Activated T-cell treated with anti-CD3 and anti-CD28 coated beads for 48 hours (primary cell): ENCODE data around the gene RAB13.

Source experiments
- DNase-seq: peaks from one replicate; pipeline ENCODE4 v3.0.0-alpha.2; 2020; ENCODE audit warnings: low read depth

RAB13 gene

DNA sequence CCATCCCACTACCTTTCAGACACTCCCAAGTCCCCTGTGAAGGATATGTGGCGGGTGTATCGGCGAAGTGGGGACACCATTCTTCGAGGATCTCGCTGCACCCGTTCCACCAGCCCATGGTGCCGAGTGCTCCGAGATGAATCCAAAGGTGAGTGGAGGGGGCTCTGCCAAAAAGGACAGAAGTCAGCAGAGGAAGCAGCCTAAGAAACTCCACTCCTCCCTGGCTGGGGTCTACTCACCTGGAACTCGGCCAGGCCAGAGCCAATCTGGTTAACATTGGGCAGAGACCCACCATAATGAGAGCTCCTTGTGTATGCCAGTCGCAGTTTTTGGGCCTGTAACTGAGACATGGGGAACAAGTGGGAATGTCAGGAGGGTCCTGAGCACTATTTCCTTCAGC, 31.3 kb downstream of the RAB13 start:
- no peak for DNase-seq

DNA sequence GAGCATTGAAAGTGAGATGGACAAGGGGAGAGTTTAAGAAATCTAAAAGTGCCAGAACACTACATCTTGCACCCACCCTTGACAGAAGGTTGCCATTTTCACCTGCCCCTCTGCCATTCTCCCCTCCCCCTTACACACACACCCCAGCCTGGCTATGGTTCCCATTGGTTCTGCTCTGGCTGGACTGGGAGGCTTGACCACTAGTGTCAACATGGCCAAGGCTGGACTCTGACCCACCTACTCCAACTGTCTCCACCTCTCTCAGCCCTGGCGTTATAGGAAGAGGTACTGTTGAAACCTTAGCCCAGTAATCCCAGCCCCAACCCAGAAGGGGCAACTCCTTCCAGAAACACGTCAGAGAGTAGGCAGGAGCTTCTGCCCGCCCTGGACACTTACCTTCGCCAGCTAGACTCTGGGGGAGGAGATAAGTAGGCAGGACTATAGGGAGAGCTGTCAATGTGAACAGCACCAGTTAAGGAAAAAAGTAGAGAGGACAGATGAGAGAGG, 32.2 kb downstream of the RAB13 start:
- no peak for DNase-seq

DNA sequence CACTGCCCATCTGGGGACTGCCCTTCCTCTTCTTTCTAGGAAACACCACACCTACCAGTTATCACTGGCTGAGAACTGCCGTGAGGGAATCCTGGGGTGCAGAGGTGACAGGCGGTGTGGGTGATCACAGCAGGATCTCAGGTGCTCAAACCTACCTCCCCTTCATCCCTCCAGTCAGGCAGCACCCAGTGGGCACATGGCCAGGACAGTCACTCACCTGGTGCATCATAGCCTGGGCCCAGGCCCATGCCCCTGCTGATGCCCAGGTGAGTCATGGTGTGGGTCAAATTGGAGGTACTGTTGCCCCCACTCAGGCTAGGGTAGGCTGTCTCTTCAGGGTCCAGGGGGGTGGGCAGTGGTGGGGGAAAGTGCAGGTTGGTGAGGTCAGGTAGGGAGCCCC, 34.3 kb downstream of the RAB13 start:
- no peak for DNase-seq

DNA sequence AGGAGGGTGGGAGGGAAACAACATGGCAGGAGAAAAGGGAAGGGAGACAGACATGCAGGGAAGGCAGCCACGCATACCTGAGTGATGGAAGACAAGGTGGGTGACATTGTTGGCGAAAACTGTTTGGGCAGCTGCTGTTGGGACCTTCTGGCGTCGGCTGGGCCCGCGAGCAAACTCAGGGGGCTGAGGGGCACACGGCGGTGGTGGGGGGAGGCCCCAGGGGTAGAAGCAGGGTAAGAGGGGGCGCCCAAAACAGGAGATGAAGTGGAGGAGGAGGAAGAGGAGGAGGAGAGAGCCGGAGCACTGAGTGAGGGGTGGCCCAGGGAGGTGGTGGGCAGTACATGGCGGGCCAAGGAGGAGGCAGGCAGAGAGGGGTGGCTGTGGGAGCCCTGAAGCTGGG, 35.0 kb downstream of the RAB13 start:
- no peak for DNase-seq

DNA sequence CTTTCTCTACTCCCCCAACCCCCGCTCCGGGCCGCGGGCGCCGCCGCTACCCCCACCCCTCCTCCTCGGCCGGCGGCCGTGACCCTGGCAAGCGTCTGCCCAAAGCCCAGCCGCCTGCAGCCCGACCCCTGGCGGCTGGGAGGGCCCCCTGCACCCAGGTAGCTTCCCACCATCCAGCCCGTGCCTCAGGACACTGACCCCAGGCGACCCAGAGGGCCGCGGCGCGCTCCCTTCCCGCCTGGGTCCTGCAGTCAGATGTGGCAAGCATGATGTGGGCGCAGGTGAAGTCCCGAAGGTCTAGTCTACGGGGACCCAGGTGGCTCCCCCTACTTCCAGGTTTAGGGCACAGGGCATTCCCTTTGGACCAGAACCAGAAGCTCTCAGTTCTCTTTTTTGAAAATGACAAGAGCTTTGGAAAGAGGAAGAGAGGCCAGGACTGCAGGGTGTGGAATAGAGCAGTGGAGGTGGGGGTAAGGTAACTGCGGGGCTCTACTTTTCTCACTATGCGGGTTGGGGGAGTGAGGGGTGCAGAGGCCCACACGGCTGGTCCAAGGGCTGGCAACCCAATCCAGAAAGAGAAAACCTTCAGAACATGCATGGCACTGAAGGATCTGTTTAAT, 39.4 kb downstream of the RAB13 start, which contains the start of gene DENND4B:
Gene DENND4B, minus strand, starts transcription at position 97 of the 620 bp plus-strand sequence. CDS start 2,344 bp downstream, outside the sequence.
- DNase-seq, result peak; percentile 71

DNA sequence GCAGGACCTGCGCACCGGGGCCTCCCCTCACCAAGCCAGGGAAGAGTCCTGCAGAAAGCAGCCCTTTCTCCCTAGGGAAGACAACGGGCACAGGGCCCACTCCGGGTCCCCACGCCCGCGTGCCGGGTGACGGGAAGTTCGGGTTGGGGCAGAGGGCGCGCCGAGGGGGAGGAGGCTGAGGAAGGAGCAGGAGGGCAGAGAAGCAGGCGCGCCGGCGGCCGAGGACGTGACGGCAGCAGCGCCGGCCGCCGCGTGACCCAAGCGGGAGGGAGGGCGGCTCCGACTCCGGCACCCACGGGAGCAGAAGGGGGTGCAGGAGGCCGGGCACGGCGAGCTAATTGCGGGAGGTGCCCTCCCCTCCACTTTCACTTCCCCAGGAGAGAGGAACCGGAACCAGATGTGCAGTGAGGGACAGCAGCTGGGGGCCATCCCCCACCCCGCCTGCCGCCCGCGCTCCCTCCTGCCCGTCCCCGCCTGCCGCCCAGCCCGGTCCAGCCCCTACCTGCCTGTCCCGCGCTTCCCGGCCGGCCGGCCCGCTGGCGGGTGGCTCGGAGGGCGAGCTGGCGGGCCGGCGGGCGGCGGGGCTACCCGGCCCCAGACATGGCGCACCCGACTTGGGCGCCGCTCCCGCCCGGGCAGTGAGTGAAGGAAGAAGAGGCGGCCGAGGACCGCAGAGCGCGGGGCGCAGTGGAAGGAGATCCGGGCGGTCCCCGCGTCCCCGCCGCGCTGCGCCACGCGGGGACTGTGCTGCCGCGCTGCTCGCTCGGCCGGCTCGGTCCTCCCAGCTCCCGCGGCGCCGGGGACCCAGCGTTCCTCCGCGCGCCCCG, 40.1 kb downstream of the RAB13 start:
- peak; percentile 74 for DNase-seq

DNA sequence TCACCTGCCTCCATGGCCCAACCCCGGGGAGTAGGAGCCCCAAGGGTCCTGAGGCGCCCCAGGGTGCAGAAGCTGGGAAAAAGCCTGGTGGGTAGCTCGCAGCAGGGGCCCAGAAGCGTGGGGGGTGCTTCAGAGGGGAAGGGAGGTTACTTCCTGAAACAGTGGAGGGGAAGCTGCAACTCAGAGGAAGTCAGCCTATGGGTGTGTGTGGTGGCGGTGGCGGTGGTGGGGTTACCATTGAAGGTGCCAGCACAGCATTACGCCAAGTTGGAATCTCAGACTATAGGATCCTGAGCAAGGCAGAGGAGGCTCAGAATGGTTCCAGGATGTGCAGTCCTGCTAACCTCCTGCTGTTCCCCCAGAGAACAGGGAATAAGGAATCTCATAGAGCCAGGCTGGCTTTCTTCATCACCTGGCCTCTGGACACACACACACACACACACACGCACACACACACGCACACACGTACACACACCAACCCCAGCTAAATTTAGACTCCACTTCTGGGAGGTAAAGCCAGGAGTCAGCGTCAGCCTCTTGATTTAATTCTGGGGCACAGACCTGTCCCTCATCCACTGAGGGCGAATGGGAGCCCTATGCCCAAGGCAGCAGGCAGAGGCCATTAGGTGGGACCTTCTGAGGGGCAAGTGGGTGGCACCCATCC, 40.9 kb downstream of the RAB13 start:
- DNase-seq, result peak; percentile 69

DNA sequence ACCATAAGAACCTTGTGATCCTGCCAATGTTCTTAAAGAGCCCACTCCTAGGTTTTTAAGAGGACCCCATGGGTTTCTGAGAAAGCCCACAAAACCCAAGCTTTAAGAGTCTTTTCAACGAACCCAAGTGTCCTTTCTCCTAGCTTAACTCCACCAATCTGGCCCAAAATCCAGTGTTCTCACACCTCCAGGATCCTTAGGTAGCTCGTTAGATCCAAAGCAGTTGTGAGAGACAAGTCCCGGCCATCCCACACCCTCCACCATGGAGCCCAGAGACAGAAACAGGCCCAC, 41.4 kb downstream of the RAB13 start:
- no peak for DNase-seq

DNA sequence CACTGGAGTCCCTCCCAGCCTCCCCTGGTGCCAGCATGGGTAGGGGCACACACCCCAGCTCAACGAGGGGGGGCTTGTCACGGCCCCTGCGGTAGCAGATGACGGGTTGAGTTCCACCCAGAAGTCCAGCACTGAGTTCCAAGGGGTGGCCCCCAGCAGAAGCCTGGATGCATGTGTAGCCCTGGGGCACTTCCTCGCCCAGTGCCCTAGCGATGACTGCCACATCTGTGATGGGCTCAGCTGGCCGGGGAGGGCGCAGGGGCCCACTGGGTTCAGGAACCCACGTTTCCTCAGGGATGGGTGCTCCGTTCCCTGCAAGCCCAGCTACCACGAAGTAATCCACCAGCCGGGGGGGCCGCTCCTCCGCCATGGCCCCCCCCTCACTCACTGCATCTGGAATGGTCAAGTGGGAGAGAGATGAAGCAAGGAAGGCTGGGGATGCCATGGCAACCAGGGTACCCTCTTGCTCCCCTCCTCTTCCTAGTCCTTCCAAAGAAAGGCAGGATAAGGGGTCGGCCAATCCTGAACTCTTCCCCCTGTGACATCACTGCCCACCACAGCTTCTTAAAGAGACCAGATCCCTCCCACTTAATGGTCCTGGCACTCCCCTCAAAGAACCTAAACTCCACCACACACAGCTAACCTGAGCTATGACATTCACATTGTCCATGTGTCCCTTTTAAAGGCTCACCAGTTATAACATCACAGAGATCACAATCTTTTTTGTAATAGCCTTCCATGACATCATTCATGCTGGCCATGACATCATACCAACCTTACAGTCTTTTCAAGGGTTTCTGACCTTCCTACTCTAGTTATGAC, 41.9 kb downstream of the RAB13 start:
- no peak for DNase-seq

DNA sequence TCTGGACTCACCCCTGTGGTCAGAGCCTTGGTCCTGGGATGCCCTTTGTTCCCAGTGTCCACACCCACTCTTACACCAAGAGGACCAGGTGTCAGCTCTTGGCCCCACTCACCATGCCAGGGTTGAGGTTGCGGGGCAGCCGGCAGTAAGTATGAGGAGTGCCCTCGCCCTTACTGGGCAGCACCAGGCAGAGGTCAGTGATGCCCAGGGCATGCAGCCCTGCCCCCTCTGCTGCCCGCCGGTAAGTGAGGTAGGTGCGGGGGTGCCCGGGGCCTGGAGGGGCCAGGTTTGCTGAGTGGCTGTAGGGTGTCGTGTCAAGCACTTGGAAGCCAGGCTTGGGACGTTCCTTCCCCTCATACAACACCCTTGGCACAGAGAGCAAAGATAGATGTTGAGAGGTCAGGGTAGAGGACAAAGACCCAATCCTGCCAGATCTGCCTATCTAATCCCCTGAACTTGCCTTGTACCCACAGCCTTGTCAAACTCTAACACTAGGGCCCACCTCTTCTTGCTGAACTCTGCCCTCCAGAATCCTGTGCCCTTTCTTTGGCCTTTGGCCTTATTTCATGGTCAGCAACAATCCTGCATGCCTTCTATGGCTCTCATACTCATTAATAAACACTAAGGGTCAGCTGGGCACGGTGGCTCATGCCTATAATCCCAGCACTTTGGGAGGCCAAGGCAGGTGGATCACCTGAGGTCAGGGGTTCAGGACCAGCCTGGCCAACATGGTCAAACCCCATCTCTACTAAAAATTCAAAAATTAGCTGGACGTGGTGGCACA, 43.2 kb downstream of the RAB13 start:
- DNase-seq, result no peak

DNA sequence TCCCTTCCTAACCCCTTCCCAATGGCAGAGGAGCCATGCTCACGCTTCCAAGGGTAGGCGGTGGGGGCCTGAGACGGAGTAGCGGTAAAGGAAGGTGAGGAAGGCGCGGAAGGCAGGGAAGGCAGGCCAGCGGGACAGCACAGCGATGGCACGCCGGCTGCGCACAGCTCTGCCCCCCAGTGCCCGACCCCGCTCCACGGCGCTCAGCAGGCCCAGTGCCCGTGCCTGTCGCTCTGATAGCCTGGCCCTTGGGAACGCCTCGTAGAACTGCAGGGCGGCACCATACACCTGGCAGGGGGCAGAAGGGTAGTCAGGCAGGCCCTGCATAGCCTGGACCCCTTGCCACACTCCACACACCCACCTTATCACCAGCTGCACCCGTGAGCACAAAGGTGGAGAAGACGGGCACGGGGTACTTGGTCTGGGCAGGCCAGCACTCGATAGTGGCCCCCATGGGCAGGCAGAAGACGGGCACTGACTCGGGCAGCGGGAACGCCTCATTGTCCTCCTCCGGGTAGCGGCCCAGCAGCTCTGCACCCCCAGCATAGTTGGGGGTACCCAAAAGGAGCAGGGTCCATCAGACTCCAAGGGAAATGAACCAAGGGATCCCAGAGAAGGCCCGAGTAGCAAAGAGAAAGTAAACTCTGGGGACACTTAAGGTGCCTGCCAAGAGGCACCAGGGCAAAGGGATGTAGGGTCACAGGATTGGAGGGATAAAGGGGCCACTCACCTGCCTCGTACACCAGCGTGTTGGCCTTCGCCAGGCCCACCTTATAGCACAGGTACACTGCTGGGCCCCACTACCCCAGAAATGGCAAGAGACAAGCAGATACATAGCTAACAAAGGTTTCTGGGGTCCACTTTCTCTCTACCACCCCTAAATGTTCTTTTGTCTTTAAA, 44.1 kb downstream of the RAB13 start:
- no peak for DNase-seq

DNA sequence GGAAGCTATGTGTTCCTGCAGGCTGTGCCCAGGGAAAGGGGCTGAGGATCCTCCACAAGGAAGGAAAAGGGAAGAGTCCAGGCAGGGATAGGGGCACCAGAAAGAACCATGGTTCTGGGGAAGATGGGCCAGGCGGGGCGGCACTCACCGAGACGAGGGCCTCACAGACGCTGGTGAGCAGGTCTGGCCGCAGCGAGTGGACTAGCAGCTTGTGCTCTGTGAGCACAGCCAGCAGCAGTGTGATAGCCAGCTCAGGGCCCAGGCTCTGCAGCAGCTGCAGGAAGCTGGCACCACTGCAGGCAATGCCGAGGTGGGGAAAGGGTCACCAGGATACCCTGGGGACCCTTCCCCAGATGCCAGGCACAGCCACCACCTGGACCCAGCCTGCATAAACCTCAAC, 45.4 kb downstream of the RAB13 start:
- DNase-seq, result no peak

DNA sequence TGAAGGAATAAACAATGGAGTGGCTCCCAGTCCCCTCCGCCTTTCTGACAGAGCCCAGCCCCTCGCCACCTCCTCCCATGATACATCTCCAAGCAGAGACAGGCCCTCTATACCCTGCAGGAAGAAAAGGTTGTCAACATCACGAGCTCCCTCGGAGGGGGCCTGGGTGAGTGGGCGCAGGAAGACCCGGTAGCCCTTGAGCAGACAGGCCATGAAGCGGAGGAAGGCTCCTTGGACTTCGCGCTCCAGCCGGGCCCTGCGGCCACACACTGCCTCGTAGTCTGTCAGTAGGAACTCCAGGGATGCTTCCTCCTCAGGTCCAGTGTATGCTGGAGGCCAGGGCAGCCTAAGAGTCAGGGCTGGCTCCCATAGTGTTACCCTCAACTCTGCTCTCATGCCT, 46.7 kb downstream of the RAB13 start:
- no peak for DNase-seq

DNA sequence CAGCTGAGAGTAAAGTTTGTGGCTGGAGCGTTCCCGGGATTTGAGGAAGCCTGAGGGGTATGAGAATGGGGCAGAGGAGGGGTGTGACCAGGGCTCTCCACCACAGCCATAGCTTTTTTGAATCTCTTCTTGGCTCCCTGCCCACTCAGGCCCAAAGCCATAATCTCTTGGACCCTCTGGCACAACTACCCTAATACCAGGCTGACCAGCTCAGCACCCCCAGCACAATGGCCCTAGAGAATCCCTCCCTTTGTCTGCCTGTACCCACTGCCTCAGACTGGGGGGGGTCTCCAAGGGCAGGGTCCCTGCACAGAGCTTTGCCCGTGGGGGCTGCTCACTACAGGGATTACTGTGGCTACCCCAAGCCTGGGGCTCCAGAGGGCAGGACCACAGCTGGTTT, 47.1 kb downstream of the RAB13 start:
- no peak for DNase-seq

DNA sequence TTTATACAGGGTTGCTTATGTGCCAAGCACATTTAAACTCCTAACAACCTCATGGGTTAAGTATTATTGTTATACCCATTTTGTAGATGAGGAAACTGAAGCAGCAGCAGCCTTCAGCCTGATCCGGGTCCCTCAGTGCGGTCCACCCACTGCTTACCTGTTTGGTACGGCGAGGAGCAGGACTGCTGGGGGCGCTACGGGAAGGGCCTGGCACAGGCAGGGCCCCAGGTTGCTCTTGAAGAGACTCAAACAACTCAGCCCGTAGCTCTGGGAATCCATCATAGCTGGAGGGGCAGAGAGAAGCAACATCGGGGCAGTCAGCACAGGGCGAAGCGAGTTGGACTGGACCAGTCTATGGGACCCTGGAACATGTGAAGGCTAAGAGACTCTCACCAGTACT, 48.8 kb downstream of the RAB13 start:
- DNase-seq, result no peak

DNA sequence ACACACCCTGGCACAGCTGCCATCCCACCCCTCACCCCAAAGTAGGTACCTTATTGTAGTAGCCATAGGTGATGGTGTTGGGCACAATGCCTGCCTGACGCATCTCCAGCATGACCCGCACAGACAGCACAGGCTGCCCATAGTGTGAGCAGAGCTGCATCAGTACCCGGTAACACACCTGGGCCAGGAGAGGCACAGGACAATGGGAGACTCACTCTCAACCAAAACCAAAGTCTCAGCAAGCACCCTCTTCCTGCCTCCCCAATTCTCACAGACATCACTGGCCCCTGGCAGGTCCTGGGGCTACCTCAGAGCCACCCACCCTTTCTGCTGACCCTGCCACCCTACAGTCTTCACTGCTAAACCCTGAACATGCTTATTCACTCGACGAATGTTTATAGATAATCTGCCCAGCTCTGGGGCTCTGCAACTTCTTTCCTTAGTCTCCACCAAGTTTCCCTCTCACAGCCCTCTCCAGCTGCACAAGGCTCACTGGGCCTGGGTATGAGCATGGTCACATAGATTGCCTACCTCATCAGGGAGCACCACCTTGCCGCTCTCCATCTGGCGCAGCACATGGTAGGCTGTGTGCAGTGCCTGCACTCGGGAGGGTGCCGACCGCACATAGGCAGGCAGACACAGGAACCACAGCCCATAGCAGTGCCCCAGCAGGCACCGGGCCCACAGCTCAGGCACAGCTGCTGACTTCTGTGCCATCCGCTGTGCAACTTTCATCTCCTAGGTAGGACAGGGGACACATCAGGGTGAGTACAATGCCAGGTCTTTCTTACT, 49.9 kb downstream of the RAB13 start:
- DNase-seq, result no peak

DNA sequence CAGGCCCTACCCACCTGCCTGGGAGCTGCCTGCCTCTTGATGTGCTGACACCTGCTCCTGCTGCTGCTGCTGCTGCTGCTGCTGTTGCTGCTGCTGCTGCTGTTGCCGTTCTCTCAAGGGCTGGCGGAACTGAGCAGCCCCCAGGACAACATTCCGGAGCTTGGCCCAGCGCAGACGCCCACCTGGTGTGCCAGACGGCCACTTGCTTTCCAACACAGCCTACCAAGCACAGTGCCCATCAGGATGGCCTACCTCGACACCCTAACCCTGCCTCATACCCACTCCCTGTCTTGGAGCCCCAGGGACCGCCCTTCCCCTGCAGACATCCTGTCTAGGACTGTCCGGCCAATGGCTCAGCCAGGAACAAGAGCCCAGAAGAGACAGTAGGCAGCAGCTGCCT, 51.4 kb downstream of the RAB13 start:
- no peak for DNase-seq

DNA sequence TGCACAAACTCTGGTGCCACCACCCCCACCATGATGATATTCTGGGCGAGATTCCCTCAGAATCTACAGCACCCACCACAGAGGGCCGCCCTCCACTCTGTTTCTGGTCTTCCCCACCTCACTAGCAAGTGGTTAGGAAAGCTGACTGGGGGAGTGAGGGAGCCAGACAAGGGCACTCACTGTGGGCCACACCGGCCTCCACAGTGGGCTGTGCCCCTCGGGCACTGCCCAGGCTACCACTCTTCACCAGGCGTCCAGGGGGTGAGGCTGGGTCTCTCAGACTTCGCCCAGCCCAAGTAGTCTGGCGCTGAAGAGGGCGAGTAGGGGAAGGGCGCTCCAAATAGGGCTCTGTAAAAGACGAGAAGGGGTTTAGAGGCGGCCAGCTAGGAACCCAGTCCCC, 52.2 kb downstream of the RAB13 start:
- DNase-seq, result no peak

DNA sequence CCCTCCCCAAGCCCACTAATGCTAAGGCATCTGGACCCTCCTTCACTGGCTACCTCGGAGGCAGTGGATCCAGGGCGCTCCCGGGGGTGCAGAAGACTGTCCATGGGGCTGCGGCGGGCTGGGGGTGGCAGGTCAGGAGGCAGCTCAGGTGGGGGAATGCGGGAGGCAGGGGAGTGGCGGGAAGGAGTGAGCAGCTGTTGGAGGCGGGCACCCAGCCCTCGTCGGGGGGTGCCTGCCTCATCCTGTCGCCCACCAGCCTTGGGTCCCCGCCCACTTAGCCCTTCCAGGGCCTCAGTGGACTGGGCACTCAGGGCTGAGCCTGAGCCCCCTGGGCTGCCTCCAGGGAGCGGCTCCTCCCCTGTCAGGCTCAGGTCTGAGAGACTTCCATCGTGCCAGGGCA, 52.7 kb downstream of the RAB13 start:
- DNase-seq, result no peak
